ENCODE results near the gene SH2D4B.

GRCh38 chr10:80633383-80633860, 95.7 kb downstream of the SH2D4B start:
- TF ChIP-seq CTCF (IDR thresholded peaks at IDR 0.05; ENCODE audit: poor library complexity) (no peak), EZH2 (IDR thresholded peaks at IDR 0.05; ENCODE audit: borderline replicate concordance) (no peak)

Data from hepatocyte (in vitro differentiated cells).